HG03095 (cell line): Measurements from ENCODE around the gene TGFB3.
"Not testable (repeated sequence)": the region's sequence is repeated elsewhere in the genome, so short reads cannot be mapped to it uniquely, and the experiment has no call there.

ENCODE experiments used
- ATAC-seq: cut with Tn5 transposase; IDR thresholded peaks from one replicate; pipeline ENCODE4 v1.9.1; 2021; ENCODE audit warnings: moderate library complexity; ENCODE audit not compliant: unreplicated experiment

The TGFB3 gene

DNA sequence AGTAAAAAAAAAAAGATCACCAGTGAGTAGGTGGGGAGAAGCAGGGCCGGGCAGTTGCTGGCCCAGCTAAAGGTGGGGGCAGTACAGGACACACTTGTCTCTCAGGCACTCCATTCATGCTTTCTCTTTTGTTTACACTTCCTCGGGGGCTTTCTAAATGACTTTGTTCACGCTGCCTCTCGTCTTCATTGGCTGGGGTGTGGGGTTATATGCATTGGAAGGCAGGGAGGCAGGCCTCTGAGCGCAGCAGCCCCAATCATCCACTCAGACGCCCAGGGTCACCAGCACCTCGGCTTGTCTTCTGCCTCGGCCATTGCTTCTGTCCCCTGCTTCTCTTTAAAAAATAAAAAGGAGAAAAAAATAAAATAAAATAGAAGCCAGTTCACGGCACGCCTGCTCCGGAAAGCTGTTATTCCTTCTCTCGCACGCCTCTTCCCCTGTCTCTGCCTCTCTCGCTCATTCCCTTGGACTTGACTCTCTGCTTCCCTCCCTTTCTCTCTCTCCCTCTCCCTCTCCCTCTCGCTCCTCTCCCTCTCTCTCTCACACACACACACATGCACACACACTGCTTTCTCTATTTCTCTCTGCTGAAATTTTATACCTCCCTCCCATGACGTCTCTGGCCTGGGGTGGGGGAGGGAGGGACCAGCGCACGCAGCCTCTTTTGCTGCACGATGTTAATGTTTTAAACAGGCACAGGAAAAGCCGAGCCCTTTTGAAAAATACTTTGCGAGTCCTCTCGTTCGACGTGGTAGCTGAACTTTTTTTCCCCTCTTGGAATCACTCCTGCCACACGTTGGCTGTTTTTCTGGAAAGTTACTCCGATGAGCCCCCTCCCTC lies at the start of gene TGFB3:
TSS of gene TGFB3 (minus strand) at position 570 of the 840 bp plus-strand sequence. CDS start 1,102 bp downstream, outside the sequence.
- ATAC-seq: peak; percentile 57

GRCh38 chr14:76024211-76024907 lies 42.6 kb upstream of the TGFB3 start:
- ATAC-seq: no peak

DNA sequence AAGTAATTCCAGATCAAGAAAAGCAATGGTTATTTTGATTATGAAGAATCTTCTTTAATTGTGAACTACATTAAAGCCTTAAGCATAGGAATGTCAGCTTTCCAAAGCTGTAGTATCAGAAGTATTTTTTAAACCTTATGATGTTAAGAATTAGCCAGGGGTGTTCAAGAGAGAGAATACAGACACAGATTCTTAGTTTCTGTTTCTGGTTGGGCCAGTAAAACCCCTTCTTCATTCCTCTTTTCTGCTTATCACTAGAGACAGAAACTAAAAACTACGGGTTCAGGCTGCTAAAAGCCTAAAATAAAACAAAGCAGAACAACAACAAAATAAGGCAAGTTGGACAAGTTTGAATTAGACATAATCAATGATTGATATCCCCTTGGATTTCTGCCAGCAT lies 42.0 kb upstream of the TGFB3 start:
- no peak for ATAC-seq

DNA sequence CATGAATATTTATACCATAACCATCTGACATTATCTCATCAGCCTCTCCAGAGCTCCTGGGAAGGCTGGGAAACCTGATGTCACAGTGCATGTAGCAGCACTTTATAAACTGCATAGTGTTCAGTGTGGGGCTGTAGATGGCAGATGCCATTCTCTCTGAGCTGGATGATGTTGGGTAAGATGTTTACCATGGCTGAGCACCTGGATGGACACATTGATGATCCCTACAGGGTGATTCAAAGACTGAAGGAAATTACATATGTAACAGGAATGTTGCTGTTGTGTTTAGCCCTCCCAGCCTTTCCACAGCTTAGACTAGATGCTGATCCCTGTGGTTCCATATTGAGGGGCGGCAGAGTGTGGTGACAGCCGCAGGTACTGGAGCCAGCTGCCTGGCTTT lies 41.2 kb upstream of the TGFB3 start:
- ATAC-seq: no peak

GRCh38 chr14:76019676-76020075 lies 37.9 kb upstream of the TGFB3 start:
- no peak for ATAC-seq

DNA sequence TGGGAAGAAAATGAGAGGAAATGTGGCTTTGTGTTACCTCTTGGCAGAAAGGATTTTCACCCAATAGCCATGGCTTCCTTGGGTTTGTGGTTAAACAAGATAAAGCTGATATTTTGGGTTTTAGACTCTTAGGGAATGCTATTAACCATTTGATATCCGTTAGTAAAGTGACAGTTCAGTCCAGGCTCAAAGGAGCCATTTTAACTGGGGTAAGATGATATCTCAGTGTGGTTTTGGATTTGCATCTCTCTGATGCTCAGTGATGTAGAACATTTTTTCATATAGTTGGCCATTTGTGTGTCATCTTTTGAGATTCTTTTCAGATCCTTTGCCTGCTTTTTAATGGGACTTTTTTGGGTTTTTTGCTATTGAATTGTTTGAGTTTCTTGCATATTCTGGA lies 33.9 kb upstream of the TGFB3 start:
- no peak for ATAC-seq

GRCh38 chr14:76015191-76015590 lies 33.4 kb upstream of the TGFB3 start:
- no peak for ATAC-seq

GRCh38 chr14:76012354-76012753 lies 30.6 kb upstream of the TGFB3 start:
- no peak for ATAC-seq

- ATAC-seq: no peak
These were observed 30.1 kb upstream of the TGFB3 start for GRCh38 chr14:76011930-76012329.

DNA sequence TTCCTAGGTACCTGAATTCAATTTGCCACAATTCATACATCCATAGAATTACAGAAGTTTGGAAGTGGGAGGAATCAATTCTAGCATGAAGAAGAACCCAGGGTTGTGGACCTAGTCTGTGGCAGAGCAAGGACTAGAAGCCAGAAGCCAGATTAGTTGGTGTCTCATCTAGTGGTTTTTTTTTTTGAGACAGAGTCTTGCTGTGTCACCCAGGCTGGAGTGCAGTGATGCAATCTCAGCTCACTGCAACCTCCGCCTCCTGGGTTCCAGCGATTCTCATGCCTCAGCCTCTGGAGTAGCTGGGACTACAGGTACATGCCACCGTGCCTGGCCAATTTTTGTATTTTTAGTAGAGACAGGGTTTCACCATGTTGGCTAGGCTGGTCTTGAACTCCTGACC lies 27.8 kb upstream of the TGFB3 start:
- not testable (repeated sequence) for ATAC-seq

DNA sequence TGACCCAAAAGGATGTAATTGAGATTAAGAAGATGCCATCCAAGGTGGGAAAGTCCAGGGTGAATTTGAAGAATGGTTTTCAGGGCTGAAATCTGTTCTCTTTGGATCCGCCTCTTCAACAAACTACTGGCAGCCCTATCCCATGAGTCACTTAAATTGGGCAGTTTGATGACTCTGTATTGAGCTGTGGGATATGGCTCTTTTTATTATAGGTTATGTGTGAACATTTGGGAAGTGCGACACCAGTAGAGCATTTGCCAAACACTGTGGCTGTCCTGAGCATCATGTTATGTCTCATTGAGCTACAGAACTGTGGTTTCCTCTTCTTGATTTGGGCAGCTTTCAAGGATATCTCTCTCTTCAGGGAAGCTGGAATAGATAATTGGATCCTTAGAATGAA lies 26.1 kb upstream of the TGFB3 start:
- no peak for ATAC-seq

- no peak for ATAC-seq
These were observed 25.6 kb upstream of the TGFB3 start for GRCh38 chr14:76007379-76007778.

DNA sequence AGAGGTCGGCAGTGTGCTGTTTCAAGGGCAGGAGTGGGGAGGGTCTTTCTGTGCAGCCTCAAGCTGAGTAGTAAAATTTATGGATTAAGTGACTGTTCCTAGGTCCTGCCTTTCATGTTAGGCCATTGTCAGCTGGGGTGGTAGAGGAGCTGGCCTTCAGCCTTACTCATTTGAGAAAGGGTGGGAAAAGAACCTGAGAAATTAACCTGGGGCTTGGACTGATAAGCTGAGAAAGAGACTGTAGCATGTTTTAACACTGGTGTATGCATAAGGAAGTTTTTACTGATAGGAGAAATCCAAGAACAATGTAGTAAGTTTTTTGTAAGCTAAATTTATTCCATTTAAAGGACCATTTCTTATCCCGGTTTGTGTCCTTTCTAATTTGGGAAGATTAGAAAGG lies 24.5 kb upstream of the TGFB3 start:
- no peak for ATAC-seq

- ATAC-seq: no peak
These were observed 20.6 kb upstream of the TGFB3 start for GRCh38 chr14:76002383-76002782.

DNA sequence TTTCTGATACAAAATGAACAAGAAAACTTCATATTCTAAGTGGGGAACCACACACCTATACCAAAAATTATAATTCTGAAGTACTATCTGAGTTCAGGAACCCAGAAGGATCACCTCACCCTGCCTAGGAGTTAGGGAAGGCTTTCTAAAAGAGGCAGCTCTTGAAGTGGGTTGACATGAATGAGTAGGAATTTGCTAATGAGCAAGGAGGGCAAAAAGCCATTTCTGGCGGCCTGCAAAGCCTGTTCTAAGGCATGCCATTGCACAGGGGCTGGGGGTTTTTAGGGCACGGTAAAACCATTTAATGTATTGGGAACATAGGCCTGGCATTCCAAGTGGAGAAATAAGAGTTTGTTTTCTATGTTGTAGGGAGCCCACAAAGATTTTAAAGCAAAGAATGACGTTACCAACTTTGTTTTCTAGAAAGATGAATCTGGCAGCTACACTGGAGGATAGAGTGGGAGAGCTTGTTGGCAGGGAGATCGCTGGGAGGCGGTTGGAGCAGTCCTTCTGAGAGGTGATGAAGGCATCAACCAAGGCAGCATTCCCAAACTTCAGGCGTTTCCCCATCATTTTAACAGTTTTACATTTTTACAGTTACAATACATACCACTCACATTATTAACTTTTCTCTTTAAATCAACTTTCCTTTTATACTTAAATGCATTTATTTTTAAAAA lies 17.9 kb upstream of the TGFB3 start:
- ATAC-seq: no peak

DNA sequence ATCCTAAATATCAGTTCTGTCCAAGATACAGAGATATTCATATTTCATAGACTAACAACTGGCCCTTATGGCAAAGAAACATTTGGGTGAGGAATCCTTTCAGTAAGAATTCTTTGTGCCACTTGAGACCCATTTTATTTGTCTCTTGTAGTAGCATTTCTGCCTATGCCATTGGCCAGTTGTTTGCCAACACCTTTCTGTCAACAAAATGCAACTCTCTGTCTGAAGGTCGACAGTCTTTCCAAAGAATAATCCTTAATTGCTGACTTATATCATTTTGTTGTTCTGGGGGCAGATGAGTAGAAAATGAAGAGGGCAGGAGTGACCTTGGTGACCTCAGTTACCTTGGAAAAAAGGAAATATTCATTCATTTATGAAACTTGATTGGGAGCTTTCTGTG lies 14.7 kb upstream of the TGFB3 start:
- ATAC-seq: no peak

- no peak for ATAC-seq
These were observed 13.7 kb upstream of the TGFB3 start for GRCh38 chr14:75995372-75996041.

DNA sequence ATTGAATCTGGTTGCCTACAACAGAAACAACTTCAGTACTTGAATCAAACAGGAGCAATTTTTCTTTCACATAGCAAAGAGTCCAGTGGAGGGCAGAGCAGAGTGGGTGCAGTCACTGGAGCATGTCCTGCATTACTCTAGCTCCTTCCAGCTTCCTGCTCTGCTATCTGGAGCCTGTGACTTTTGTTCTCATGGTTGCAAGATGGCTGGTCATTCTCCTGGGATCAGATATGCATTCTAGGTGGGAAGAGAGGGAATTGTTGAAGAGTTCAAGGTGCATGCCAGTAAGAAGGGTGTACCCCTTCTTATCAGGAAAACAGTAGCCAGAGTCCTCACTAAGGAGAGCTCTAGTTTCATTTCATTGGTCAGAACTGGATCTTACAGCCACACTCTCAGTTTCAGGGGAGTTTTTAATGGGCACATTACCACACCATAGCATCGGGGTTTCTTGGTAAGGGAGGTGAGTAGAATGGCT lies 11.8 kb upstream of the TGFB3 start:
- peak; percentile 69 for ATAC-seq

DNA sequence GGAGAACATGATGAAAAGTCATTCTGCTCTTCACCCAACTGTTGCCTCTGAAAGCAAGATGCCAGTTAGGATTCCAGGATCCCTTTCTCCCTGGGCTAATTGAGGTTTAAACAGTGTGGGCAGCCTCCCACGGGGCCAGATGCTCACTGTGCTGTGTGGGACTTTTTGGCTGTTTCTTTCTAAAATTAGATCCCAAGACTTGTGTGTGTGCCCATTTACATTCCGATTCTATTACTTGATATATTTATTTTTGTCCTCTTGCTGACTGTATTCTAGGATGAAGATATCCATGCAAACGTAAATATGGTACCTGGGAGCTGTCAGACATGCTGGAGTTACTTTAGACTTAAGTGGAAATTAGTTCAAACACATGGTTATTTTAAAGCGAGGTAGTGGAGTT lies 10.0 kb upstream of the TGFB3 start:
- ATAC-seq: no peak

DNA sequence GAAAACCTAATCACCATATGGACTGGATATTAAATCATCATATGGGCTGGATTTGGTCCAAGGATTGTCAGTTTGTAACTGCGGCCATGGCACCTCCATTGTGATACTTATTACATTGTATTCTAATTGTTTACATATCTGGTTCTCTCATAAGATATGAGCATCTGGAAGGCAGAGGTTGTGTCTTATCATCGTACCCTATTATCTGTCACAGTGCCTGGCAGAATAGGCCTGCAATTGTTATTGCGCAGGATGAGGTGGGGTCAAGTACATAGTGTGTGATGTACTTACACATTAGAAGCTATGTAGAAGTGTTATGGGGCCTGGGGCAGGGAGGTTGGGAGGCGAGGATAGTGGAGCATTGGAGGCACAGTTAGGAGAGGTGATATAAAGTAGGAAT lies 8.5 kb upstream of the TGFB3 start:
- no peak for ATAC-seq

GRCh38 chr14:75989134-75989533 lies 7.3 kb upstream of the TGFB3 start:
- ATAC-seq: no peak
